Activated CD4-positive, alpha-beta memory T cell treated with anti-CD3 and anti-CD28 coated beads, Interleukin-2, amount 10 ng/mL, durations not matched to agents 7 days and 5 days (primary cell): ENCODE measurements around the gene WFDC12. TPM values are rescaled to one million over a fixed set of nuclear protein-coding genes. Genes with fewer than 3 reads are reported as not detected.
"Not testable (repeated sequence)": the region's sequence is repeated elsewhere in the genome, so short reads cannot be mapped to it uniquely, and the experiment has no call there.

Source experiments
- CTCF ChIA-PET: fragments of 350-600 bp; sonication (Branson Sonifier 250); formaldehyde crosslinking; loops from one replicate; lab custom pipeline; 2021; ENCODE audit warnings: antibody characterized with exemption, inconsistent platforms; lab: Charles Lee
- POLR2A ChIA-PET: fragments of 350-600 bp; sonication (Branson Sonifier 250); formaldehyde crosslinking; loops from one replicate; lab custom pipeline; 2021; ENCODE audit warnings: antibody characterized with exemption; lab: Charles Lee
- DNase-seq: peaks from one replicate; pipeline ENCODE4 v3.0.0-alpha.2; 2020
- H3K27ac Mint-ChIP-seq: one replicate; pipeline ENCODE4 v1.8.0; 2021; ENCODE audit warnings: mild to moderate bottlenecking, mixed read lengths
- H3K27me3 Mint-ChIP-seq: one replicate; pipeline ENCODE4 v1.8.0; 2021; ENCODE audit warnings: mixed read lengths
- H3K36me3 Mint-ChIP-seq: one replicate; pipeline ENCODE4 v1.8.0; 2021; ENCODE audit warnings: low read depth, mixed read lengths
- H3K4me1 Mint-ChIP-seq: one replicate; pipeline ENCODE4 v1.8.0; 2021; ENCODE audit warnings: mixed read lengths
- H3K4me3 Mint-ChIP-seq: one replicate; pipeline ENCODE4 v1.8.0; 2021; ENCODE audit warnings: mild to moderate bottlenecking, mixed read lengths
- H3K9me3 Mint-ChIP-seq: one replicate; pipeline ENCODE4 v1.8.0; 2021; ENCODE audit warnings: mixed read lengths
- total RNA-seq, 2 experiments: library from RNA; stranded (reverse); gene quantifications; one replicate each; pipeline ENCODE4 v1.2.3, GENCODE V29; 2021

The WFDC12 gene
- total RNA-seq, result not detected

- Mint-ChIP-seq H3K27me3 (peaks cover 41% of the 10 kb centered on the region), H3K27ac (no peak within 1 kb of the TSS), H3K4me3 (no peak within 1 kb of the TSS)
Observed at GRCh38 chr20:45124365-45124764, at the start of gene WFDC12. TSS of gene WFDC12 (minus strand) at chr20:45124465. CDS start at chr20:45124447, 18 bp downstream.

GRCh38 chr20:45173522-45173921 is 49.3 kb upstream of the WFDC12 start:
- Mint-ChIP-seq H3K4me1 (no peaks in the 10 kb centered on the region), H3K4me3 (no peak overlapping the region), H3K27me3 (peaks cover 18% of the 10 kb centered on the region), H3K27ac (no peak overlapping the region), H3K36me3 (no peaks in the 10 kb centered on the region), H3K9me3 (no peaks in the 10 kb centered on the region)
- CTCF ChIA-PET, result no interaction called here
- POLR2A ChIA-PET, result no interaction called here
- DNase-seq, result no peak

More at GRCh38 chr20:45124365-45124764, at the start of gene WFDC12:
- Mint-ChIP-seq H3K4me1 (no peaks in the 10 kb centered on the region), H3K9me3 (no peaks in the 10 kb centered on the region), H3K36me3 (no peaks in the 10 kb centered on the region)
- DNase-seq, result no peak
- ChIA-PET POLR2A (no interaction called here), CTCF (interaction anchor here (1.6 kb wide), 1 partner anchor 12 kb away, joined by 3 read pairs; no protein-coding TSS in a partner anchor)

GRCh38 chr20:45164906-45165305 is 40.6 kb upstream of the WFDC12 start:
- H3K4me1 Mint-ChIP-seq, result no peaks in the 10 kb centered on the region
- no peak for DNase-seq
- ChIA-PET CTCF (no interaction called here), POLR2A (no interaction called here)
- no peaks in the 10 kb centered on the region for H3K9me3 Mint-ChIP-seq
- no peak overlapping the region for H3K4me3 Mint-ChIP-seq
- peaks cover 51% of the 10 kb centered on the region for H3K27me3 Mint-ChIP-seq
- no peak overlapping the region for H3K27ac Mint-ChIP-seq
- H3K36me3 Mint-ChIP-seq, result no peaks in the 10 kb centered on the region

GRCh38 chr20:45163083-45163803 is 39.0 kb upstream of the WFDC12 start:
- no peaks in the 10 kb centered on the region for H3K36me3 Mint-ChIP-seq
- peaks cover 56% of the 10 kb centered on the region for H3K27me3 Mint-ChIP-seq
- H3K27ac Mint-ChIP-seq, result no peak overlapping the region
- POLR2A ChIA-PET, result no interaction called here
- no peaks in the 10 kb centered on the region for H3K4me1 Mint-ChIP-seq
- H3K9me3 Mint-ChIP-seq, result no peaks in the 10 kb centered on the region
- H3K4me3 Mint-ChIP-seq, result no peak overlapping the region
- no peak for DNase-seq
- CTCF ChIA-PET, result no interaction called here

- H3K4me1 Mint-ChIP-seq, result no peaks in the 10 kb centered on the region
Observed at GRCh38 chr20:45157962-45158361, 33.7 kb upstream of the WFDC12 start.

DNA sequence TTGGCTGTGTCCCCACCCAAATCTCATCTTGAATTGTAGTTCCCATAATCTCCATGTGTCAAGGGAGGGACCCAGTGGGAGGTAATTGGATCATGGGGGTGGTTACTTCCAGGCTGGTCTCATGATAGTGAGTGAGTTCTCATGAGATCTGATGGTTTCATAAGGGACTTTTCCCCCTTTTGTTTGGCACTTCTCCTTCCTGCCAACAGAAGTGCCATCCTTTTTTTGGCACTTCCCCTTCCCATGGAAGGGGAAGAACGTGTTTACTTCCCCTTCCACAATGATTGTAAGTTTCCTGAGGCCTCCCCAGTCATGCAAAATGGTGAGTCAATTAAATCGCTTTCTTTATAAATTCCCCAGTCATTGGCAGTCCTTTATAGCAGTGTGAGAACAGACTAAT is 32.4 kb upstream of the WFDC12 start:
- no peaks in the 10 kb centered on the region for H3K4me1 Mint-ChIP-seq
- POLR2A ChIA-PET, result no interaction called here
- H3K27me3 Mint-ChIP-seq, result peaks cover 41% of the 10 kb centered on the region
- H3K36me3 Mint-ChIP-seq, result no peaks in the 10 kb centered on the region
- no peak overlapping the region for H3K4me3 Mint-ChIP-seq
- DNase-seq, result no peak
- H3K9me3 Mint-ChIP-seq, result no peaks in the 10 kb centered on the region
- H3K27ac Mint-ChIP-seq, result no peak overlapping the region
- CTCF ChIA-PET, result no interaction called here

More at GRCh38 chr20:45157962-45158361, 33.7 kb upstream of the WFDC12 start:
- Mint-ChIP-seq H3K27ac (no peak overlapping the region), H3K36me3 (no peaks in the 10 kb centered on the region), H3K4me3 (no peak overlapping the region), H3K9me3 (no peaks in the 10 kb centered on the region), H3K27me3 (peaks cover 41% of the 10 kb centered on the region)
- ChIA-PET CTCF (interaction anchor here (0.7 kb wide), 1 partner anchor 136 kb away, joined by 3 read pairs; no protein-coding TSS in a partner anchor), POLR2A (interaction anchor here (1.2 kb wide), 1 partner anchor 12 kb away, joined by 3 read pairs; no protein-coding TSS in a partner anchor)
- DNase-seq, result no peak

GRCh38 chr20:45154794-45155193 is 30.5 kb upstream of the WFDC12 start:
- H3K4me3 Mint-ChIP-seq, H3K4me1 Mint-ChIP-seq, H3K9me3 Mint-ChIP-seq, DNase-seq, CTCF ChIA-PET, H3K36me3 Mint-ChIP-seq, H3K27ac Mint-ChIP-seq, POLR2A ChIA-PET: not testable (repeated sequence)
- H3K27me3 Mint-ChIP-seq, result peaks cover 35% of the 10 kb centered on the region

DNA sequence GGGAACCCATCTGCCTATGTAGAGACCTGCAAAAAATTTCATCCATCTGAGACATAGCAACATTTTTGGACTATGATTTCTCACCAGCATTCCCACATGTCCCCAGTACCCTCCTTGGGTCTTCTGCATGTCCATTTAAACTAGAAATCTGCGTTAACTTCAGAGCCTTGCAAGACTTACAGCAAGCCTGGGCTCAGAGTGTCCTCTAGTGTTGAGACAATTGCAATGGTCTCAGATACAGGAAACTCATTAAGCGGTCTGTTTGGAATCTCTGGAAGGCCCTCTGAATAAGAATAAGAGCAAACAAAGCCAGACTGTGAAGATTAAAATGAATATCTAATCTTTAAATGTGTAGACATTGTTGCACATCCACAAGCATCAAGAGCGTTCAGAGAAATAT is 29.9 kb upstream of the WFDC12 start:
- Mint-ChIP-seq H3K4me3 (no peak overlapping the region), H3K36me3 (no peaks in the 10 kb centered on the region), H3K27me3 (peaks cover 38% of the 10 kb centered on the region)

DNA sequence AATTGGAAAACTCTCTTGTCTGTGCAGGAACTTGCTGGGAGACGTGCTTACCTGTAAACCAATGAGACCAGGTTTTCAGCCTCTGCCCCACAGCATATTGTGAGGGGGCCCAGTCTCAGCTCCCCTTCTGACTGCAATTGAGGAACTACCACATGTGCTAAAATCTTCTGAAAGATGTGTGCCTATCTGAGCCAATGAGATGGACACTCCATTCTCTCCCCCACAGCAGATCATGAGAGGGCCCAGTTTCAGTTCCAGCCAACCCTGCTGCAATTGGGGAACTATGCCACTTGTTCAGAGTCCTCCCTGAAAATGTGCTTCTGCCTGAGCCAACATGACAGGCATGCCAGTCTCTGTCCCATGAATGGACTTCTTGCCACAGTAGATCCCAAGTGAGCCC is 29.5 kb upstream of the WFDC12 start:
- no peaks in the 10 kb centered on the region for H3K4me1 Mint-ChIP-seq
- H3K27me3 Mint-ChIP-seq, result peaks cover 35% of the 10 kb centered on the region
- H3K36me3 Mint-ChIP-seq, result no peaks in the 10 kb centered on the region
- H3K27ac Mint-ChIP-seq, result no peak overlapping the region
- ChIA-PET CTCF (no interaction called here), POLR2A (no interaction called here)
- no peak overlapping the region for H3K4me3 Mint-ChIP-seq
- DNase-seq, result no peak
- no peaks in the 10 kb centered on the region for H3K9me3 Mint-ChIP-seq

More for the DNA sequence above, 29.9 kb upstream of the WFDC12 start:
- ChIA-PET POLR2A (no interaction called here), CTCF (no interaction called here)
- Mint-ChIP-seq H3K9me3 (no peaks in the 10 kb centered on the region), H3K27ac (no peak overlapping the region), H3K4me1 (no peaks in the 10 kb centered on the region)
- DNase-seq, result no peak

DNA sequence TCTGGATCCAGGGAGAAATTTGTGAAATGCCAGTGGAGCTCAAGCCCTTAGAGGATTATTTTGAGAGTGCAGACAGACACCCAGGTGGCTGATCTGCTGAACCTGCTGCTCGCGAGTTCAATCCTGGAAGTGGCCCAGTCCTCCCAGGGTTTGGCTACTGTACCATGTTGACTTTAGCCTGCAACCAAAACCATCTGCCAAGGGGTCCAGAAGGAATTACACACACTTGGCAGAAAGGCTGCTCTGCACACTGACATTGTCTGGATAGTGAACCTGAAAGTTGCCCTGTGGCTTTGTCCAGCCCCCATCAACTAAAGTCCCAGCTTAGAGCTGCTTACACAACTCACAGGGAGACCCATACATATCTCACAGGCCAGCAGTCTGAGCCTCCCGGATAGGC is 28.9 kb upstream of the WFDC12 start:
- Mint-ChIP-seq H3K4me3 (no peak overlapping the region), H3K9me3 (no peaks in the 10 kb centered on the region), H3K4me1 (no peaks in the 10 kb centered on the region), H3K36me3 (no peaks in the 10 kb centered on the region), H3K27me3 (peaks cover 32% of the 10 kb centered on the region), H3K27ac (no peak overlapping the region)
- ChIA-PET POLR2A (no interaction called here), CTCF (interaction anchor here (1.7 kb wide), 1 partner anchor 140 kb away, joined by 4 read pairs; no protein-coding TSS in a partner anchor)
- no peak for DNase-seq

DNA sequence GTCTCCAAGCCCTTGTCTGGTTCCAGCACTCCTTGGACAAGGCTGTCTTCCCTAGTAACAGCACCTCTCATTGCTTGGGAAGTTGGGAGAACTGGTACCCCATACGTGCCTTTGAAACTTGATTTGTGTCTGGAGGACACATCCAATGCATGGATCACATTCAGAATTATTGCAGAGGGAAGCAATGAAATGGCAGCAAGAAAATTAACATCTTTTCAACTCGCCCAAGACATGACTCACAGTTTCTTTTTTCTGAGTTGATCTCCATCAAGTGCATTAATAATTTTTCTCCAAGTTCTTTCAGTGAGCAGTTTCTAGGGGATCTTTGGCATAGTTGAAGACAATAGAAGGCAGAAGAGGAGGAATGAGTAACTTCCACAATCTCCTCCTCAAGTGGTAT is 28.1 kb upstream of the WFDC12 start:
- no peak for DNase-seq
- ChIA-PET POLR2A (no interaction called here), CTCF (interaction anchor here (1.7 kb wide), 1 partner anchor 141 kb away, joined by 4 read pairs; no protein-coding TSS in a partner anchor)
- H3K4me3 Mint-ChIP-seq, result no peak overlapping the region
- no peaks in the 10 kb centered on the region for H3K36me3 Mint-ChIP-seq
- no peaks in the 10 kb centered on the region for H3K4me1 Mint-ChIP-seq
- H3K27ac Mint-ChIP-seq, result no peak overlapping the region
- peaks cover 33% of the 10 kb centered on the region for H3K27me3 Mint-ChIP-seq
- no peaks in the 10 kb centered on the region for H3K9me3 Mint-ChIP-seq

- no peak for DNase-seq
- ChIA-PET CTCF (no interaction called here), POLR2A (no interaction called here)
- Mint-ChIP-seq H3K4me3 (no peak overlapping the region), H3K27ac (no peak overlapping the region), H3K4me1 (no peaks in the 10 kb centered on the region), H3K36me3 (no peaks in the 10 kb centered on the region), H3K9me3 (no peaks in the 10 kb centered on the region), H3K27me3 (peaks cover 40% of the 10 kb centered on the region)
Observed at GRCh38 chr20:45149062-45149461, 24.8 kb upstream of the WFDC12 start.

- Mint-ChIP-seq H3K27ac (no peak overlapping the region), H3K4me1 (no peaks in the 10 kb centered on the region), H3K36me3 (no peaks in the 10 kb centered on the region), H3K27me3 (peaks cover 12% of the 10 kb centered on the region), H3K4me3 (no peak overlapping the region), H3K9me3 (no peaks in the 10 kb centered on the region)
- POLR2A ChIA-PET, result no interaction called here
- no peak for DNase-seq
- CTCF ChIA-PET, result no interaction called here
Observed at GRCh38 chr20:45140836-45141235, 16.6 kb upstream of the WFDC12 start.
